ENCODE results near the gene HPS4. TPM values are rescaled to one million over a fixed set of nuclear protein-coding genes. Genes with fewer than 3 reads are reported as not detected.

HPS4 gene
- total RNA-seq, 1 experiment from 2014 or later = 35.4 TPM

DNA sequence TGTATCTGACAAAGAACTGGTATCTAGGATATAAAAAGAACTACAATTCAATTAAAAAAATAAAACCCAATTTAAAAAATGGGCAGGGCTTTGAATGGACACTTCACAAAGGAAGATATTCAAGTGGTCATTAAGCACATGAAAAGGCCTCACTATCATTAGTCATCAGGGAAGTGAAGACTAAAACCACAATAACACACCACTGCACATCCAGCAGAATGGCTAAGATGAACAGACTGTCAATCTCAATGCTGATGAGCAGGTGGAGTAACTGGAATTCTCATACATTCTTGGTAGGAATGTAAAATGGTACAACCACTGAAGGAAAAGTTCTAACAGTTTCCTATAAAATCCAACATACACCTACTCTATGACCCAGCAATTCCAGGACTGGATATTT lies 8.9 kb downstream of the HPS4 start:
- Histone ChIP-seq H2AFZ (ENCODE audit: low read depth, low read length, poor library complexity, severe bottlenecking) (no peak overlapping the region), H3K4me1 (ENCODE audit: control insufficient read depth in 1 of 2, insufficient read depth in 2 of 2, low read length in 2 of 2) (peaks cover 0 to 18% of the 10 kb centered on the region in 2 experiments; a peak in 2 of 4 replicates), H3K4me3 (replicated peaks in 1 of 2; ENCODE audit: low read depth in 1 of 2, low read length in 2 of 2) (no peak overlapping the region), H3K27me3 (ENCODE audit: insufficient read depth, low read length) (no peaks in the 10 kb centered on the region), H4K20me1 (ENCODE audit: insufficient read depth) (no peaks in the 10 kb centered on the region), H3K79me2 (ENCODE audit: insufficient read depth, low read length) (peaks cover under 1% of the 10 kb centered on the region), H3K27ac (ENCODE audit: low read depth, low read length) (no peak overlapping the region), H3K9ac (ENCODE audit: low read length) (no peak overlapping the region), H3K9me2 (ENCODE audit: insufficient read depth) (no peaks in the 10 kb centered on the region), H3K36me3 (ENCODE audit: control insufficient read depth in 1 of 2, insufficient read depth in 2 of 2, low read length in 2 of 2) (peaks cover 42 to 44% of the 10 kb centered on the region in 2 experiments), H3K9me3 (ENCODE audit: control insufficient read depth in 1 of 2, insufficient read depth in 1 of 2, low read depth in 1 of 2, low read length in 2 of 2) (no peaks in the 10 kb centered on the region), H3K4me2 (ENCODE audit: low read length) (no peak overlapping the region)
- ATAC-seq (no peak), DNase-seq (ENCODE audit: low read depth, low spot score) (no peak)
- intact Hi-C loops (cut with micrococcal nuclease) = no loop called here
- ChIA-PET CTCF (no interaction called here), POLR2A (interaction anchor here (1.9 kb wide), 1 partner anchor 9 kb away, joined by 4 read pairs; the partner anchor contains the start of genes HPS4 and SRRD), RAD21 (ENCODE audit: low non-redundant PET in 1 of 2, low total read pairs in 2 of 2, uncharacterized antibody in 2 of 2, unreplicated experiment in 2 of 2) (no interaction called here)
- TF ChIP-seq POLR2AphosphoS5 (IDR thresholded peaks at IDR 0.05; ENCODE audit: low read depth, low read length) (no peak), EZH2phosphoT487 (IDR thresholded peaks at IDR 0.05; ENCODE audit: borderline replicate concordance) (no peak), FOSL1 (IDR thresholded peaks at IDR 0.05; ENCODE audit: low read depth) (no peak), SRF (IDR thresholded peaks at IDR 0.05; ENCODE audit: low read depth) (no peak), ZNF274 (IDR thresholded peaks at IDR 0.05; ENCODE audit: low read depth, low read length) (no peak), POLR2A (IDR thresholded peaks at IDR 0.05; ENCODE audit: borderline replicate concordance, extremely low read depth, insufficient read depth, insufficient read length) (no peak), CBX3 (IDR thresholded peaks at IDR 0.05; ENCODE audit: low read depth) (no peak), TCF7L2 (IDR thresholded peaks at IDR 0.05; ENCODE audit: borderline replicate concordance, extremely low read depth, insufficient read depth, insufficient read length) (no peak), SP1 (IDR thresholded peaks at IDR 0.05; ENCODE audit: low read depth) (no peak), YY1 (IDR thresholded peaks at IDR 0.05; ENCODE audit: extremely low read depth, insufficient replicate concordance, low read depth, low read length) (no peak), ZFX (IDR thresholded peaks at IDR 0.05) (no peak), ELF1 (IDR thresholded peaks at IDR 0.05; ENCODE audit: borderline replicate concordance, low read depth) (no peak), RAD21 (IDR thresholded peaks at IDR 0.05; ENCODE audit: low read depth) (no peak), CEBPB (IDR thresholded peaks at IDR 0.05; ENCODE audit: low read depth) (no peak)
- TF ChIP-seq, protein P1, sequence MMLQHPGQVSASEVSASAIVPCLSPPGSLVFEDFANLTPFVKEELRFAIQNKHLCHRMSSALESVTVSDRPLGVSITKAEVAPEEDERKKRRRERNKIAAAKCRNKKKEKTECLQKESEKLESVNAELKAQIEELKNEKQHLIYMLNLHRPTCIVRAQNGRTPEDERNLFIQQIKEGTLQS (IDR thresholded peaks at IDR 0.05) = no peak
- TF ChIP-seq, protein P2, sequence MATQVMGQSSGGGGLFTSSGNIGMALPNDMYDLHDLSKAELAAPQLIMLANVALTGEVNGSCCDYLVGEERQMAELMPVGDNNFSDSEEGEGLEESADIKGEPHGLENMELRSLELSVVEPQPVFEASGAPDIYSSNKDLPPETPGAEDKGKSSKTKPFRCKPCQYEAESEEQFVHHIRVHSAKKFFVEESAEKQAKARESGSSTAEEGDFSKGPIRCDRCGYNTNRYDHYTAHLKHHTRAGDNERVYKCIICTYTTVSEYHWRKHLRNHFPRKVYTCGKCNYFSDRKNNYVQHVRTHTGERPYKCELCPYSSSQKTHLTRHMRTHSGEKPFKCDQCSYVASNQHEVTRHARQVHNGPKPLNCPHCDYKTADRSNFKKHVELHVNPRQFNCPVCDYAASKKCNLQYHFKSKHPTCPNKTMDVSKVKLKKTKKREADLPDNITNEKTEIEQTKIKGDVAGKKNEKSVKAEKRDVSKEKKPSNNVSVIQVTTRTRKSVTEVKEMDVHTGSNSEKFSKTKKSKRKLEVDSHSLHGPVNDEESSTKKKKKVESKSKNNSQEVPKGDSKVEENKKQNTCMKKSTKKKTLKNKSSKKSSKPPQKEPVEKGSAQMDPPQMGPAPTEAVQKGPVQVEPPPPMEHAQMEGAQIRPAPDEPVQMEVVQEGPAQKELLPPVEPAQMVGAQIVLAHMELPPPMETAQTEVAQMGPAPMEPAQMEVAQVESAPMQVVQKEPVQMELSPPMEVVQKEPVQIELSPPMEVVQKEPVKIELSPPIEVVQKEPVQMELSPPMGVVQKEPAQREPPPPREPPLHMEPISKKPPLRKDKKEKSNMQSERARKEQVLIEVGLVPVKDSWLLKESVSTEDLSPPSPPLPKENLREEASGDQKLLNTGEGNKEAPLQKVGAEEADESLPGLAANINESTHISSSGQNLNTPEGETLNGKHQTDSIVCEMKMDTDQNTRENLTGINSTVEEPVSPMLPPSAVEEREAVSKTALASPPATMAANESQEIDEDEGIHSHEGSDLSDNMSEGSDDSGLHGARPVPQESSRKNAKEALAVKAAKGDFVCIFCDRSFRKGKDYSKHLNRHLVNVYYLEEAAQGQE (IDR thresholded peaks at IDR 0.05; ENCODE audit: low read depth) = no peak
- TF ChIP-seq, protein P3, sequence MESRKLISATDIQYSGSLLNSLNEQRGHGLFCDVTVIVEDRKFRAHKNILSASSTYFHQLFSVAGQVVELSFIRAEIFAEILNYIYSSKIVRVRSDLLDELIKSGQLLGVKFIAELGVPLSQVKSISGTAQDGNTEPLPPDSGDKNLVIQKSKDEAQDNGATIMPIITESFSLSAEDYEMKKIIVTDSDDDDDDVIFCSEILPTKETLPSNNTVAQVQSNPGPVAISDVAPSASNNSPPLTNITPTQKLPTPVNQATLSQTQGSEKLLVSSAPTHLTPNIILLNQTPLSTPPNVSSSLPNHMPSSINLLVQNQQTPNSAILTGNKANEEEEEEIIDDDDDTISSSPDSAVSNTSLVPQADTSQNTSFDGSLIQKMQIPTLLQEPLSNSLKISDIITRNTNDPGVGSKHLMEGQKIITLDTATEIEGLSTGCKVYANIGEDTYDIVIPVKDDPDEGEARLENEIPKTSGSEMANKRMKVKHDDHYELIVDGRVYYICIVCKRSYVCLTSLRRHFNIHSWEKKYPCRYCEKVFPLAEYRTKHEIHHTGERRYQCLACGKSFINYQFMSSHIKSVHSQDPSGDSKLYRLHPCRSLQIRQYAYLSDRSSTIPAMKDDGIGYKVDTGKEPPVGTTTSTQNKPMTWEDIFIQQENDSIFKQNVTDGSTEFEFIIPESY (IDR thresholded peaks at IDR 0.05; ENCODE audit: extremely low read depth, insufficient replicate concordance, low read length) = no peak
- no TSS peak for BruUV-seq (replicated peaks)
